SJSA1 (cell line): ENCODE data around the gene SLC30A2. TPM values are rescaled to one million over a fixed set of nuclear protein-coding genes. Genes with fewer than 3 reads are reported as not detected.

Experiments
- DNase-seq, 2 experiments: peaks; one replicate each; pipeline ENCODE4 v3.0.0-alpha.2; 2015 to 2020; ENCODE audit warnings: low spot score in 2 of 2, low read depth in 1 of 2
- H3K27ac ChIP-seq: fragments of 250-450 bp; sonication (Bioruptor Pico); 2 replicates; pipeline ENCODE4 v1.5.1; 2020; ENCODE audit warnings: mild to moderate bottlenecking, moderate library complexity
- H3K27me3 ChIP-seq: fragments of 250-450 bp; sonication (Bioruptor Pico); replicated peaks from 2 replicates; pipeline ENCODE4 v1.5.1; 2020; ENCODE audit warnings: mild to moderate bottlenecking, moderate library complexity
- H3K36me3 ChIP-seq: fragments of 250-450 bp; sonication (Bioruptor Pico); 2 replicates; pipeline ENCODE4 v1.5.1; 2020; ENCODE audit warnings: mild to moderate bottlenecking
- H3K4me1 ChIP-seq: fragments of 250-450 bp; sonication (Bioruptor Pico); replicated peaks from 2 replicates; pipeline ENCODE4 v1.6.1; 2021; ENCODE audit warnings: mild to moderate bottlenecking
- H3K4me3 ChIP-seq: fragments of 250-450 bp; sonication (Bioruptor Pico); 2 replicates; pipeline ENCODE4 v1.5.1; 2020; ENCODE audit warnings: mild to moderate bottlenecking
- H3K9me3 ChIP-seq: fragments of 250-450 bp; sonication (Bioruptor Pico); replicated peaks from 2 replicates; pipeline ENCODE4 v1.5.1; 2020; ENCODE audit warnings: mild to moderate bottlenecking
- total RNA-seq: library from RNA; depleted of rRNA; stranded (reverse); fragments of >200 nt; shearing (Covaris generic); gene quantifications from 2 replicates; pipeline ENCODE4 v1.2.3, GENCODE V29; 2014

SLC30A2 gene
- total RNA-seq, 1 experiment from 2014 or later, result not detected

- Histone ChIP-seq H3K27ac (no peak overlapping the region), H3K9me3 (no peaks in the 10 kb centered on the region), H3K4me3 (no peak overlapping the region), H3K36me3 (no peaks in the 10 kb centered on the region), H3K27me3 (no peaks in the 10 kb centered on the region), H3K4me1 (no peaks in the 10 kb centered on the region)
- no peak for DNase-seq
Observed at GRCh38 chr1:26029054-26029863, 16.7 kb downstream of the SLC30A2 start.

DNA sequence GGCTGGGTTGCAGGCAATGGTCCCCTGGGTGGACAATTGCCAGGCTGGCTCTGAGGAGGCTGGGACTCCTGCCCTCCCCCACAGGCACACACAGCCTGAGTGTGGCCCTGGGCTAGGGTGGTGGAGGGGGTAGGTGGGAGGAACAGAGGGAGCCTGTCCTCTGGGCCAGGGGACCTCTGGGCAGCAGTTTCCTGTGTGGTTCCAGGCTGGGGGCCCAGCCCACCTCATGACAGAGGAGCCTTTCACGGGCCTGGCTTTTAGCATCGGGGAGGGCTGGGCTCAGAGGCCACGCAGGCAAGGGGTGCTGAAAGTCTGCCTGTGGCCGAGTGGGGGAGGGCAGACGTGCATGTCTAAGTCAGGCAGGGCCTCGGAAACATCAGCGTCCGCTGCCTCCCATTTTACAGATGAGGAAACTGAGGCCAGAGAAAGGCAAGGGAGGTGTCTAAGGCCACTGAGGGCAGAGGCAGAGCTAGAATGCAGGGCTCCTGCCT lies 17.4 kb downstream of the SLC30A2 start:
- Histone ChIP-seq H3K36me3 (no peaks in the 10 kb centered on the region), H3K4me1 (no peaks in the 10 kb centered on the region), H3K27me3 (no peaks in the 10 kb centered on the region), H3K27ac (no peak overlapping the region), H3K4me3 (no peak overlapping the region), H3K9me3 (no peaks in the 10 kb centered on the region)
- DNase-seq, result no peak

DNA sequence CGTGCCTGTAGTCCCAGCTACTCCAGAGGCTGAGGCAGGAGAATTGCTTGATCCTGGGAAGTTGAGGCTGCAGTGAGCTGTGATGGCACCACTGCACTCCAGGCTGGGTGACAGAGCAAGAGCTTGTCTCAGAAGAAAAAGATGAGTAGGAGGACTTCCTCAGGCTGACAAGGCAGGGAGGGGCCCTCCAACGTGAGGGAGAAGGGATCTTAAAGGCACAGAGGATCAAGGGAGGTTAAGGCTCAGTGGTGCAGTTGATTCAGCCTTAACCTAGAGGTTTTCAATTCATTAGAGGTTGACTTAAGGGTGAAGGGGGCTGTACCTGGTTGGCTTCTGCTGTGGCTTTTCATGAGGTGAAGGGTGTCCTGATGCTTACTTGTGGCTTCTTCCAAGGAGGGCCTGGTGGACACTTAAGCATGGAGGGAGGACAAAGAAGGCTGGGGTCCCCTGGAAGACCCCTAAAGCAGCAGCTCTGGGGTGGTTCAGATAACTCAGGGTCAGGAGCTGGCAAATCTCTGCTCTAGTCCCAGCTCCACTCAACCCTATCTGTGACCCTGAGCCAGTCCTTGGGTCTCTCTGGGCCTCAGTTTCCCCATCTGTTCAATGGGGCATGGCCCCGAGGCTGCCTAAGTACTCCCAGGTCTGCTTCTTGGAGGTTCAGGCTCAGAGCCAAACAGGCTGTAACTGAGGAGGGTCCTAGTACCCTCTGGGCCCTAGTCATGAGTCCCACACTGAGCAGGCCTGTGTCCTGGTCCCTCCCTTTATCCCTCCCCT lies 18.0 kb downstream of the SLC30A2 start:
- Histone ChIP-seq H3K36me3 (no peaks in the 10 kb centered on the region), H3K4me3 (no peak overlapping the region), H3K9me3 (no peaks in the 10 kb centered on the region), H3K27ac (no peak overlapping the region), H3K27me3 (no peaks in the 10 kb centered on the region), H3K4me1 (no peaks in the 10 kb centered on the region)
- DNase-seq, result no peak

- Histone ChIP-seq H3K27ac (no peak overlapping the region), H3K4me1 (no peaks in the 10 kb centered on the region), H3K4me3 (no peak overlapping the region), H3K27me3 (no peaks in the 10 kb centered on the region), H3K9me3 (no peaks in the 10 kb centered on the region), H3K36me3 (no peaks in the 10 kb centered on the region)
- no peak for DNase-seq
Observed at GRCh38 chr1:26025517-26025916, 20.4 kb downstream of the SLC30A2 start.

GRCh38 chr1:26025060-26025459 lies 20.9 kb downstream of the SLC30A2 start:
- H3K27me3 ChIP-seq, result no peaks in the 10 kb centered on the region
- no peak overlapping the region for H3K27ac ChIP-seq
- H3K4me3 ChIP-seq, result no peak overlapping the region
- no peaks in the 10 kb centered on the region for H3K4me1 ChIP-seq
- no peaks in the 10 kb centered on the region for H3K9me3 ChIP-seq
- H3K36me3 ChIP-seq, result no peaks in the 10 kb centered on the region
- no peak for DNase-seq

DNA sequence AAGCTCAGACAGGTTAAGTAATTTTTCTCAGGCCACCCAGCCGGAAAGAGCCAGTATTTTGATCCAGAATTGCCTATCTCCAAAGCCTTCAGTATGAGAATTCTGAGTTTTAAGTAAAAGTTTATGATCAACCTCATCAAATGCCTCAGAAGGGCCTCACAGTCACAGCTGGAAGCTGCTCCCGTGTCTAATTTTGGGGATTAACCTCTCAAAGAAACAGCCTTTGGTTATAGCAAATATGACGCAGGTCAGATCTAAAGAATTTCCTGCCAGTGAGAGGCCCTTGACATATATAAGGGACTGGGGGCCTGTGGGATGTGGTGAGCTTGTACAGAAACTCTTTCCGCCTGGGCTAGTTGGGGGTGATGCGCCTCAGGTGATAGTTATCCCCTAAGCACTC lies 22.1 kb downstream of the SLC30A2 start:
- Histone ChIP-seq H3K4me3 (no peak overlapping the region), H3K27me3 (no peaks in the 10 kb centered on the region), H3K4me1 (no peaks in the 10 kb centered on the region), H3K9me3 (no peaks in the 10 kb centered on the region), H3K27ac (no peak overlapping the region), H3K36me3 (no peaks in the 10 kb centered on the region)
- DNase-seq, result no peak

DNA sequence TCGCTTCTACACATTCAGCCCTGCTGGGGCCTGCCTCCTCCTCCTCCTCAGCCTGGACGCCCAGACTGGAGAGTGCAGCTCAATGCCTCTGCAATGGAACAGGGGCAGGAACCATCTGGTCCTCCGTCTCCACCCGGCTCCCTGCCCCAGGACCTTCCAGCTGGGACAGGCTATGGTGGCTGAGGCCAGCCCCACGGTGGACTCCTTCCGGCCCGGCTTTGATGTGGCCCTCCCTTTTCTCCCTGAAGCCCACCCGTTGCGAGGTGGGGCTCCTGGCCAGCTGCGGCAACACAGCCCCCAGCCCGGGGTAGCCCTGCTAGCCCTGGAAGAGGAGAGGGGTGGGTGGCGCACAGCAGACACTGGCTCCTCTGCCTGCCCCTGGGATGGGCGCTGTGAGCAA lies 22.9 kb downstream of the SLC30A2 start:
- H3K27ac ChIP-seq, result no peak overlapping the region
- no peak for DNase-seq
- no peaks in the 10 kb centered on the region for H3K27me3 ChIP-seq
- H3K36me3 ChIP-seq, result no peaks in the 10 kb centered on the region
- H3K9me3 ChIP-seq, result no peaks in the 10 kb centered on the region
- H3K4me1 ChIP-seq, result no peaks in the 10 kb centered on the region
- no peak overlapping the region for H3K4me3 ChIP-seq

DNA sequence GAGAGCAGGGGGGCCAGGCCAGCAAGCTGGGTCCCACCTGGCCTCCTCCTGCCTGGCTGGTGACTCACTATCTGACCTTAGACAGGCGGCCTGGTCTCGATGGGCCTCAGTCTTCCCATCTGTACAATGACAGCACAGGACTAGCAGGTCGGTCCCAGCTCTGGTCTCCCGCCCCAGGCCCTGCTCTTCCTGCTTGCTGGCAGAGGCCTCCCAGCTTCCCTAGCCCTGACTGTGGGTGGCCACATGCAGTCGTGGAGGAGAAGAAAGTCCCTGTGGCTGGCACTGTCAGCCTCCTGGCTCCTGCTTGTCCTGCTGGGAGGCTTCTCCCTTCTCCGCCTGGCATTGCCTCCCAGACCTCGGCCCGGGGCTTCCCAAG lies 23.5 kb downstream of the SLC30A2 start:
- no peak overlapping the region for H3K27ac ChIP-seq
- no peak overlapping the region for H3K4me3 ChIP-seq
- no peaks in the 10 kb centered on the region for H3K4me1 ChIP-seq
- H3K9me3 ChIP-seq, result no peaks in the 10 kb centered on the region
- no peak for DNase-seq
- H3K36me3 ChIP-seq, result no peaks in the 10 kb centered on the region
- H3K27me3 ChIP-seq, result no peaks in the 10 kb centered on the region

DNA sequence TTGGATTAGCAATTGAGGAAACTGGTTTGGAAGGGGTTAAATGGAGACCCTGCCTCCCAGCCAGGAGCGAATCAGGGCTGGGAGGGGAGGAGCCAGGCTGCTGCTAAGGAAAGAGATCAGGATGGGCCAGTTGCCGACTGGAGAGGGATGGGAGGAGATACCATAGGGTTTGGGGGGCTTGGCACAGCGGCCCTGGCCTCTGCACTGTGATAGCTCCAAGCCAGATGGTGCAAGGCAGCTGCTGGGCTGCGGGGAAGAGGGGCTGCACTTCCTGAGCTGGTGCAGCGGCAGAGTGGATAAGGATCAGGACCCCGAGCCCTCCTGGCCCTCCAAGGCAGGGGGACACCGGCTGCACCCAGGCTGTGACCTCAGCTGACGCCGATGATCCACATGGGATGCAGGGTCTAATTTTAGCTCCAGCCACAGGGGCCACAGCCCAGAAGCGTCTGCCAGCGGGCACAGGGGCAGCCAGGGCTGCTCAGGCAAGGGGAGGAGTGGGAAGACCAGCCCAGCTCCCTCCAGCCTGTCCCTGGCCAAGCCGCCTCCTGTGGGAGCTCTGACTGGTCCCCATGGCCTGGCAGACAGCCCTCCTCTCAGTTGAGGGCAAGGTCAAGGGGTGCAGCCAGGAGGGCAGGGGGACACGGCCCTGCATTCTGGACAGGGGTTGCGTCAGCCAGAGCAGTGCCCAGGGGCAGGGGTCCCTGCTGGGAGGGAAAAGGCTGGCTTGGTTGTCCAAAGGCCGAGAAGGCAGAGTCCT lies 24.1 kb downstream of the SLC30A2 start, which contains the start of gene EXTL1:
TSS of gene EXTL1 (plus strand) at position 129 of the 757 bp plus-strand sequence. CDS start 872 bp downstream, outside the sequence.
- Histone ChIP-seq H3K27ac (no peak within 1 kb of the TSS), H3K4me1 (no peaks in the 10 kb centered on the region)

GRCh38 chr1:26020941-26021646 lies 24.8 kb downstream of the SLC30A2 start:
- no peak overlapping the region for H3K4me3 ChIP-seq
- H3K9me3 ChIP-seq, result no peaks in the 10 kb centered on the region
- no peaks in the 10 kb centered on the region for H3K27me3 ChIP-seq
- no peaks in the 10 kb centered on the region for H3K4me1 ChIP-seq
- no peak for DNase-seq
- H3K36me3 ChIP-seq, result no peaks in the 10 kb centered on the region
- no peak overlapping the region for H3K27ac ChIP-seq

More for the DNA sequence above, 24.1 kb downstream of the SLC30A2 start, which contains the start of gene EXTL1:
- no peaks in the 10 kb centered on the region for H3K9me3 ChIP-seq
- H3K36me3 ChIP-seq, result no peaks in the 10 kb centered on the region
- no peak for DNase-seq
- H3K27me3 ChIP-seq, result no peaks in the 10 kb centered on the region
- H3K4me3 ChIP-seq, result no peak within 1 kb of the TSS

DNA sequence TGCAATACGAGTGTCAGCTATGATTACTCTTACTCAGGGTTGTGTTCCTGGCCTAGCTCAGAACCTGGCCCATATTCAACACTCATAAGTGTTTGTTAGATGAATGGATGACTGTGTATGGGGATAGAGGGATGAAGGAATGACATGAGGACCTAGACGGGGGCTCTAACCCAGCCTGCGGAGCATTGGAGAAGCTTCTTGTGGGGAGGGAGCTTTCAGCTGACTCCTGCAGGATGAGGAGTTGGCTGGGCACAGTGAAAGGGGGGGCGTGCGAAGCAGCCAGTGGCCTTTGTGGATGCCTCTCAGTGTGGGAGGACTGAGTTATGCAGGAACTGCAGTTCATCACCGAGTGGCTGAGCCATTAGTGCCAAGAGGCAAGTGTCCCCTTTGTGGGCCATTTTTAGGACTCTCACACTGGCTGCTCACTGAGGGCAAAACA lies 25.6 kb downstream of the SLC30A2 start:
- no peak overlapping the region for H3K27ac ChIP-seq
- H3K9me3 ChIP-seq, result no peaks in the 10 kb centered on the region
- DNase-seq, result no peak
- no peaks in the 10 kb centered on the region for H3K4me1 ChIP-seq
- H3K4me3 ChIP-seq, result no peak overlapping the region
- no peaks in the 10 kb centered on the region for H3K36me3 ChIP-seq
- H3K27me3 ChIP-seq, result no peaks in the 10 kb centered on the region

DNA sequence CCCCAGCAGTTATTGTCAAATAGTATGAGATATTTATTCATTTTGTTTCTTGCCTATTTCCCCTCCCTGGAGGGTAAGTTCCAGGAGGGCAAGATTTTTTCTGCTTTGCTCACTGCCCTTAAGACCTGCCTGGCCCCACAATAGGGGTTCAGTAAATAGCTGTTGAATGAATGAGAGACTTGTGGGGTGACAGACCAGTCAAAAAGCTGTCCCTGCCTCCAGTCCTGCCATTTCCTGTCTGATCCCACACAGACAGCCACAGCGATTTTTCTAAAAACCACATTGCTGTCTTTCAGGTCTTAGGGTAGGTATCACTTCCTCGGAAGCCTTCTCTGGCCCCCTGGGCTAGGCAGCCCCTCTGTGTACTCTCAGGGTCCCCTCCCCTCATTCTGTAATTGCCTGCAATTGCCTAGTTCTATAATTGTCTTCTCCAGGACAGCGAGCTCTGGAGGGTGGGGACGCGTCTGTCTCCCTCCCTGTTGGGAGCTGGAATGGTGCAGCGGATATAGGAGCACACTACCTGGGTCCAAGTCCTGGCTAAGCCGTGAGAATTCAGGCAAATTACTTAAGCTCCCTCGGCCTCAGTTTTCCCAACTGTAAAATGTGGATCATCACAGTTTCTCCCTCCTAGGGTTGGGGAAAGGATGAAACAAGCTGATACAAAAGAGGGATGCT lies 26.1 kb downstream of the SLC30A2 start:
- no peak overlapping the region for H3K27ac ChIP-seq
- no peak for DNase-seq
- H3K4me3 ChIP-seq, result no peak overlapping the region

GRCh38 chr1:26017606-26018005 lies 28.3 kb downstream of the SLC30A2 start:
- no peak overlapping the region for H3K27ac ChIP-seq
- no peaks in the 10 kb centered on the region for H3K36me3 ChIP-seq
- H3K27me3 ChIP-seq, result no peaks in the 10 kb centered on the region
- DNase-seq, result no peak
- H3K4me3 ChIP-seq, result no peak overlapping the region
- H3K4me1 ChIP-seq, result no peaks in the 10 kb centered on the region
- no peaks in the 10 kb centered on the region for H3K9me3 ChIP-seq

More for the DNA sequence above, 26.1 kb downstream of the SLC30A2 start:
- H3K27me3 ChIP-seq, result no peaks in the 10 kb centered on the region
- H3K9me3 ChIP-seq, result no peaks in the 10 kb centered on the region
- no peaks in the 10 kb centered on the region for H3K4me1 ChIP-seq
- H3K36me3 ChIP-seq, result no peaks in the 10 kb centered on the region
